Activated naive CD4-positive, alpha-beta T cell treated with anti-CD3 and anti-CD28 coated beads, Interleukin-2, amount 10 ng/mL, durations not matched to agents 7 days and 5 days (primary cell): ENCODE measurements around the gene TMEM135.
"Not testable (repeated sequence)": the region's sequence is repeated elsewhere in the genome, so short reads cannot be mapped to it uniquely, and the experiment has no call there.

ENCODE experiments used
- CTCF ChIA-PET: fragments of 350-600 bp; sonication (Branson Sonifier 250); formaldehyde crosslinking; loops from one replicate; lab custom pipeline; 2021; ENCODE audit warnings: antibody characterized with exemption; lab: Charles Lee
- DNase-seq: peaks from one replicate; pipeline ENCODE4 v3.0.0-alpha.2; 2020
- H3K27ac Mint-ChIP-seq: one replicate; pipeline ENCODE4 v1.8.0; 2021; ENCODE audit warnings: mild to moderate bottlenecking, moderate library complexity, mixed read lengths
- H3K27me3 Mint-ChIP-seq: one replicate; pipeline ENCODE4 v1.8.0; 2021; ENCODE audit warnings: mild to moderate bottlenecking, mixed read lengths
- H3K36me3 Mint-ChIP-seq: one replicate; pipeline ENCODE4 v1.8.0; 2021; ENCODE audit warnings: mixed read lengths
- H3K4me1 Mint-ChIP-seq: one replicate; pipeline ENCODE4 v1.8.0; 2021; ENCODE audit warnings: mixed read lengths
- H3K4me3 Mint-ChIP-seq: one replicate; pipeline ENCODE4 v1.8.0; 2021; ENCODE audit warnings: mild to moderate bottlenecking, moderate library complexity, mixed read lengths
- H3K9me3 Mint-ChIP-seq: one replicate; pipeline ENCODE4 v1.8.0; 2021; ENCODE audit warnings: mixed read lengths

The TMEM135 gene

DNA sequence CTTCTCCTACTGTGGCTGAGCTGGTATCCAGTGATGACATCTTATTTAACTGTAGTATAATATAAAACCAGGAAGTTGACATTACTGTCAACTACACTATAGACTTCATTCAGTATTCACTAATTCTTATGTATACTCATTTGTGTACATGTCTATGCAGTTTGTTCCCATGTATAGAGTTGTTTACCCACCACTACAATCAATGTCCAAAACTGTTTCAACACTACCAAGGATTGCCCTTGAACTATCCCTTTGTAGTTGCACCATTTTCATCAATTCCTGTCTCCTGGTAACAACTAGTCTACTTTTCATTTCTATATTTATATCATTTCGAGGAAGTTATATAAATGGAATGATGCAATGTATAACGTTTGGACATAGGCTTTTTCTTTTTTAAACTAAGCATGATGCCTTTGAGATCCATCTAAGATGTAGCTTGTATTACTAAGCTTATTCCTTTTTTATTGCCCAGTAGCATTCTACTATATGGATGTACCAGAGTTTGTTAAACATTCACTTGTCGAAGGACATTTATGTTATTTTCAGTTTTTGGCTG lies 39.2 kb downstream of the TMEM135 start:
- CTCF ChIA-PET: no interaction called here
- Mint-ChIP-seq H3K27ac (no peak overlapping the region), H3K4me3 (no peak overlapping the region), H3K27me3 (no peaks in the 10 kb centered on the region), H3K4me1 (peaks cover 15% of the 10 kb centered on the region), H3K9me3 (no peaks in the 10 kb centered on the region), H3K36me3 (peaks cover 38% of the 10 kb centered on the region)
- DNase-seq: no peak

DNA sequence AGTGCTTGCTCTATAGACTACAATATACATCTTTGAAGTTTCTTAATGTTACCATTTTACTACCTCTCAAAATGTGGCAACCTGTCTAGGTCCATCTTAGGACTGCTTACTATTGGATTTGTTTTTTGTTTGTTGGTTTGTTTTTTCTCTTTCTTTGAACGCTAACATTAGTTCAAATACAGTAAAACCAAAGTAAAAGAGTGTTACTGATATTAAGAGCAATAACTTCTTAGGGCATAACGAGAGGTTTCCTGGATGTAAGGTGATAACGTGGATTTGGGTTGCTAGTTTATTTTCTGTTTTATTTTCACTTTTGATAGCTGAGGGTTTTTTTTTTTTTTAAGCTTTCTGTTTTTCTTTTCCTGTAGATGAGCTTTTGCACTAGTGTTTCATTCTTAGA lies 43.6 kb downstream of the TMEM135 start:
- peaks cover 38% of the 10 kb centered on the region for H3K36me3 Mint-ChIP-seq
- H3K27me3 Mint-ChIP-seq: no peaks in the 10 kb centered on the region
- peak overlapping the region; percentile 91 for H3K27ac Mint-ChIP-seq
- CTCF ChIA-PET: no interaction called here
- no peak for DNase-seq
- no peaks in the 10 kb centered on the region for H3K9me3 Mint-ChIP-seq
- peaks cover 32% of the 10 kb centered on the region for H3K4me1 Mint-ChIP-seq
- peak overlapping the region; percentile 65 for H3K4me3 Mint-ChIP-seq

DNA sequence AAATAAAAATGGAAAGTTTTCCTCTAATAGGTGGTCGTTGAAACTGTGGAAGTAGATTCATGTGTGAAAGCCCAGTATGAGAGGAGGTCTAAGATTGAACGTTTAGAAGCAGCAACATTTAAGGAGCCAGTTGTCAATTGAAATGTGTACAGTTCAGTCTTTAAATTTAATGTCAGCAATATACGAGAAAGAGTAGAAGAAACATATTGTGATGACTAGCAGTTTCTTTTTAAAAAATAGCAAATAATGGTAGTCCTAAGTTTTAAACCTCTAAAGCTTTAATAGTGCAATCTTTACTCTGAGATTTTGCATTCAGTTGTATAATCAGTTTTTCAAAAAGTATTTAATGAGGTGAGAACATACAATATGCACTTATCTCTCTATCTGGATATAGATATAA lies 44.9 kb downstream of the TMEM135 start:
- peak overlapping the region; percentile 37 for H3K27ac Mint-ChIP-seq
- H3K27me3 Mint-ChIP-seq: no peaks in the 10 kb centered on the region

DNA sequence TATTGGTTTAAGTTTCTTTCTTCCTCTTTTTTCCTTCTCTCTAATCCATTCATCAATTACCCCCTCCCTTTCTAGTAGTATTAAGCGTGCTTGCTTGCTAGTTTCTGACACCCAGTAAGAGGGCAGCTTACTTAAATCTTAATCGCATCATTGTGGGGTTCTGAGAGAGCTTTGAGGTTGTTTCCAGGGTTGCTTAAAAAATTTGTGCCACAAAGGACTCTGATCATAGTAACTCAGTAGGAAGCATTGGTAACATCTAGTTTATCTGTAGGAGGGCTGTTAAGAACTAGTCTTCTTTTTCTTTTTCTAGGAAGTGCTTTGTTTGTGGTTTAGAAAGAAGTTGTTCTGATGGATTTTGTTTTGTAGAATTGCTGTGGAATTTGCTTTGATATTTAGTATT lies 45.3 kb downstream of the TMEM135 start:
- no peak overlapping the region for H3K4me3 Mint-ChIP-seq
- no peaks in the 10 kb centered on the region for H3K27me3 Mint-ChIP-seq
- peaks cover 32% of the 10 kb centered on the region for H3K4me1 Mint-ChIP-seq
- CTCF ChIA-PET: interaction anchor here (1.0 kb wide), 1 partner anchor 26 kb away, joined by 3 read pairs; no protein-coding TSS in a partner anchor
- no peak overlapping the region for H3K27ac Mint-ChIP-seq
- no peaks in the 10 kb centered on the region for H3K9me3 Mint-ChIP-seq
- DNase-seq: no peak
- H3K36me3 Mint-ChIP-seq: peaks cover 40% of the 10 kb centered on the region

More for the DNA sequence above, 44.9 kb downstream of the TMEM135 start:
- CTCF ChIA-PET: interaction anchor here (0.6 to 1.0 kb wide), 2 partner anchors 27 to 123 kb away, joined by 3 read pairs; no protein-coding TSS in a partner anchor
- Mint-ChIP-seq H3K9me3 (no peaks in the 10 kb centered on the region), H3K36me3 (peaks cover 40% of the 10 kb centered on the region), H3K4me3 (no peak overlapping the region), H3K4me1 (peaks cover 32% of the 10 kb centered on the region)
- DNase-seq: no peak

DNA sequence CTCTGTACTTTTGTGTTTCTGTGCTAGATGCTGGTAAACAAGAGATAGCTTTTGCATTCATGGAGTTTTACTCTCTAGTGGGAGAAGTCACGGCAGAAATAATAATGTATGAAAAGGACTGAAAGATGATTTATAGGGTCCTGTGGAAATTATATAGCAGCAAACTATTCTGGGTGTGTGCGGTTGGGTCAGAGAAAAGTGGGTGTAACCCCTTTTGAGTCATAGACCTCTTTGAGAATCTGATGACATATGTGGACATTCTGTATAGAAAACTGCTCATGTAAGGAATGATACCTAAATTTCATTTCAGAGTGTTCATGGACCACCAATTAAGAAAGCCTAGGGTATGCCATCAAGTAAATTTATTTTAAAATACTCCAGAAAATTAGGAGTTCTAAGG lies 54.4 kb downstream of the TMEM135 start:
- DNase-seq: no peak
- CTCF ChIA-PET: no interaction called here
- Mint-ChIP-seq H3K27me3 (no peaks in the 10 kb centered on the region), H3K4me3 (no peak overlapping the region), H3K4me1 (no peaks in the 10 kb centered on the region), H3K9me3 (peaks cover 7% of the 10 kb centered on the region), H3K27ac (no peak overlapping the region), H3K36me3 (peaks cover 45% of the 10 kb centered on the region)

DNA sequence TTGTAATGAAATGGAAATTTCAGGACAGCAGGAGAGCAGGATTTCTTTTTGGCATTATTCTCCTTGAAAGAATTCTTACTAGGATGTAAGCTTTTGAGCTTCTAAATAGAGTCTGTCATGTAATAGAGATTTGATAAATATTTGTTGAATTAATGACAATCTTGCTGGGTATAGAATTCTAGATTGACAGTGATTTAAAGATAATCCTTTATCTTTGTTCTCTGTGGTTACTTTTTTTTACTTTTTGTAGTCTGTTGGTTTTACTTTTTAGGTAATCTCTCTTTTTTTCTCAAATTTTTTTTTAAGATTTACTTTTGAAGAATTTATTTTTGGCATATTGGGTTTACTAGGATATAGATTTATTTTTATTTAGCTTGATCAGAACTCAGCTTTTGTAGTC lies 54.8 kb downstream of the TMEM135 start:
- H3K27ac Mint-ChIP-seq: no peak overlapping the region
- H3K9me3 Mint-ChIP-seq: peaks cover 7% of the 10 kb centered on the region
- no peaks in the 10 kb centered on the region for H3K27me3 Mint-ChIP-seq
- H3K36me3 Mint-ChIP-seq: peaks cover 43% of the 10 kb centered on the region
- CTCF ChIA-PET: no interaction called here
- H3K4me3 Mint-ChIP-seq: no peak overlapping the region
- no peak for DNase-seq
- H3K4me1 Mint-ChIP-seq: peaks cover 2% of the 10 kb centered on the region

DNA sequence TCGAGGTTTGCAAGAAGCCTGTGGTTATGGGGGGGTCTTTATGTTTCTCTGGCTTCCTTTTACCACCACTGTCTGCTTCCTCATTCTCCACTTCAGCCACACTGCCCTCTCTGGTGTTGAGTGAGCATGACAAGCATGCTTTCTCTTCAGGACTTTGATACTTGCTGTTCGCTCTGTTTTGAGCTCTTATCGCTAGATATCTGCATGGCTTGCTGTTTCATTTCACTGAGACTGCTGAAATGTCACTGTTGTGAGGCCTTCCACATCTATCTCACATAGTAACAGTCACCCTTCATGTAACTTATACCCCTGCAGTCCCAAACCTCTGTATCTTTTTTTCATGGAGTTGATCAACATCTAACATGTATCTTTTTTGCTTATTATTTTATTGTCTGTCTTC lies 59.8 kb downstream of the TMEM135 start:
- H3K27ac Mint-ChIP-seq: no peak overlapping the region
- peaks cover 4% of the 10 kb centered on the region for H3K4me1 Mint-ChIP-seq
- H3K4me3 Mint-ChIP-seq: no peak overlapping the region
- no peaks in the 10 kb centered on the region for H3K27me3 Mint-ChIP-seq
- peaks cover 32% of the 10 kb centered on the region for H3K36me3 Mint-ChIP-seq
- H3K9me3 Mint-ChIP-seq: peaks cover 2% of the 10 kb centered on the region
- peak; percentile 41 for DNase-seq
- CTCF ChIA-PET: interaction anchor here (0.6 to 1.7 kb wide), 6 partner anchors 9 to 117 kb away, joined by 3 to 10 read pairs (median 5); no protein-coding TSS in a partner anchor

DNA sequence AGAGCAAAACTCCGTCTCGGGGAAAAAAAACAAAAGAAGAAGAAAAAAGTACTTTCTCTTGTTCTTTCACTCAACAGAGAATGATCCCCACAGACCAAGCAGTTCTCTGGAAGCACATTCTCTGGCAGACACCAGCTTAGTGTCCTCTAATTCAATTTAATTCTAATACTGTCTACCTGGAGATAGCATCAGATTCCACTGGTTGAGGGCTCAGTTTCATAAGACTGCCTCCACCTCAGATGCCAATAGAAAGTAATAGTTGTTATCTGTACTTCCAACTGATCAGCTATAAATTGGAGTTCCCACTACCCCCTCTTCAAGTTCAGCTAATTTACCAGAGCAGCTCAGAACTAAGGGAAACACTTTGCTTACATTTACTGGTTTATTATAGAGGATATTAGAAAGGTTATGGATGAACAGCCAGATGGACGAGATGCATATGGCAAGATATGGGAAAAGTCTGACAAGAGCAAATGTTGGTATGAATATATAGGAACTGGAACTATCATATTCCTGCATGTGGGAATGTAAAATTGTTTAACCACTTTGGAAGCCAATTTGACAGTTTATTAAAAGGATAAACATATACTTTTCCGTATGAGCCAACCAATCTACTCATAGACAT lies 64.3 kb downstream of the TMEM135 start:
- H3K9me3 Mint-ChIP-seq: peaks cover 5% of the 10 kb centered on the region
- no peak overlapping the region for H3K27ac Mint-ChIP-seq
- H3K36me3 Mint-ChIP-seq: peaks cover 26% of the 10 kb centered on the region
- peaks cover 4% of the 10 kb centered on the region for H3K4me1 Mint-ChIP-seq
- no peak overlapping the region for H3K4me3 Mint-ChIP-seq
- no peak for DNase-seq
- no peaks in the 10 kb centered on the region for H3K27me3 Mint-ChIP-seq
- CTCF ChIA-PET: no interaction called here

DNA sequence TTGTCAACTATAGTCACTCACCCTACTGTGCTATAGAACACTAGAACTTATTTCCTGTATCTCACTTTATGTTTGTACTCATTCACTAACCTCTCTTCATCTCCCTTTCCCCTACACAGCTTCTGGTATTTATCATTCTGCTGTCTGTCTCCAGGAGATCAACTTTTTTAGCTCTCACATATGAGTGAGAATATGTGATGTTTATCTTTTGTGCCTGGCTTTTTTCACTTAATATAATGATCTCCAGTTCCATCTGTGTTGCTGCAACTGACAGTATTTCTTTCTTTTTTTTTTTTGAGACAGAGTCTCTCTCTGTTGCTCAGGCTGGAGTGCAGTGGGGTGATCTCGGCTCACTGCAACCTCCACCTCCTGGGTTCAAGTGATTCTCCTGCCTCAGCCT lies 68.1 kb downstream of the TMEM135 start:
- H3K4me3 Mint-ChIP-seq, H3K9me3 Mint-ChIP-seq, CTCF ChIA-PET, H3K27ac Mint-ChIP-seq, H3K27me3 Mint-ChIP-seq, H3K4me1 Mint-ChIP-seq, DNase-seq: not testable (repeated sequence)
- H3K36me3 Mint-ChIP-seq: peaks cover 34% of the 10 kb centered on the region

DNA sequence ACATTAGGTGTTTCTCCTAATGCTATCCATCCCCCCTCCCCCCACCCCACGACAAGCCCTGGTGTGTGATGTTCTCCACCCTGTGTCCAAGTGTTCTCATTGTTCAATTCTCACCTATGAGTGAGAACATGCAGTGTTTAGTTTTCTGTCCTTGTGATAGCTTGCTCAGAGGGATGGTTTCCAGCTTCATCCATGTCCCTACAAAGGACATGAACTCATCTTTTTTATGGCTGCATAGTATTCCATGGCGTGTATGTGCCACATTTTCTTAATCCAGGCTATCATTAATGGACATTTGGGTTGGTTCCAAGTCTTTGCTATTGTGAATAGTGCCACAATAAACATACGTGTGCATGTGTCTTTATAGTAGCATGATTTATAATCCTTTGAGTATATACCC lies 69.6 kb downstream of the TMEM135 start:
- H3K9me3 Mint-ChIP-seq, CTCF ChIA-PET, H3K4me1 Mint-ChIP-seq, DNase-seq, H3K27ac Mint-ChIP-seq, H3K4me3 Mint-ChIP-seq, H3K27me3 Mint-ChIP-seq: not testable (repeated sequence)
- H3K36me3 Mint-ChIP-seq: peaks cover 34% of the 10 kb centered on the region

DNA sequence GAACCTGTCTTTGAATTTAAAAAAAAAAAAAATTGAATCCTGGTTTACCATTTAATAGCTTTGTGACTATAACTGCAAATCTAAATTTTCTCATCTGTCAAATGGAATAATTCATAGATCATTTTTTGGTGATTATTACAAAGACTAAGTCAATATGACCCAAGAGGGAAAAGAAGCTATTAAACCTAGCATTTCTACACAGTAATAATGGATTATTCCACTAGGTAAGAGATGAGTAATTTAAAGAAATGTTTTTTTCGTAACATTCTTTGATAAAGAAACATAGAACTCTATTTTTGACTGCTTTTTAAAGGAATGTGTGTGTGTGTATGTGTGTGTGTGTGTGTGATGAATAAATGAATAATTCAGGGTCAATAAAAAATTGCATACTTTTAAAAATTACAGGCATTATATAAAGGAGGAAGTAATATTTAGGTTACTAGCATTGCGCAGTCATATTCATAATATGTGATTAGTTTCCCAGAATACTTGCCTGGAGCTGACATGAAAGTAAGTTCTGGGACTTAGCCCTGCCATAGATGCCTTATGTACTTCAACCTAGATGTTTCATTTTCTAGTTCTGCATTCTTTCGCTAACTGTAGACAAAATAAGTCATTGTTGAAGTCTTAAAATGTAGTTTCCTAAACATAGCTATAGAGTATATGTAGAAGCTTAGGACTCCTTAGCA lies 72.9 kb downstream of the TMEM135 start:
- Mint-ChIP-seq H3K9me3 (peaks cover 5% of the 10 kb centered on the region), H3K36me3 (peaks cover 24% of the 10 kb centered on the region), H3K27ac (no peak overlapping the region), H3K4me3 (no peak overlapping the region), H3K4me1 (no peaks in the 10 kb centered on the region), H3K27me3 (no peaks in the 10 kb centered on the region)
- CTCF ChIA-PET: interaction anchor here (2.4 kb wide), 1 partner anchor 13 kb away, joined by 10 read pairs; no protein-coding TSS in a partner anchor
- DNase-seq: no peak

DNA sequence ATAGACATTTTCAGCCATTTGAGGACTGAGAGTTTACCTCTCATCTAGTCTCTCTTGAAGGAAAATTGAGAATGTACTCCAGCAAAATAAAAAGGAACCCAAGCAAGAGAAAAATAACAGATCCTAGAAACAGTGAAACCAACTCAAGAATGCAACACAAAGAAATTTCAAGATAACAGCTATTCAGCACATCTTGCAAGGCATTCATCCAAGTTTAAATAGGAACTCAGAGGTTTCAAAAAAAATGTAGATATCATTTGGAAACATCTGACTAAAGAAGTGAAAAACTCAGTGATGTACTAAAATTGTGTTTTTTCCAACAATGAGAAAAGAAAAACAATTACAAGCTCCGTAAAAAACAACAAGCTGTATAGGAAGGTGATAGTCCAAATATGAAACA lies 76.4 kb downstream of the TMEM135 start:
- H3K27me3 Mint-ChIP-seq: no peaks in the 10 kb centered on the region
- no peaks in the 10 kb centered on the region for H3K36me3 Mint-ChIP-seq
- CTCF ChIA-PET: no interaction called here
- no peaks in the 10 kb centered on the region for H3K9me3 Mint-ChIP-seq
- DNase-seq: no peak
- no peaks in the 10 kb centered on the region for H3K4me1 Mint-ChIP-seq
- H3K4me3 Mint-ChIP-seq: no peak overlapping the region
- H3K27ac Mint-ChIP-seq: no peak overlapping the region

DNA sequence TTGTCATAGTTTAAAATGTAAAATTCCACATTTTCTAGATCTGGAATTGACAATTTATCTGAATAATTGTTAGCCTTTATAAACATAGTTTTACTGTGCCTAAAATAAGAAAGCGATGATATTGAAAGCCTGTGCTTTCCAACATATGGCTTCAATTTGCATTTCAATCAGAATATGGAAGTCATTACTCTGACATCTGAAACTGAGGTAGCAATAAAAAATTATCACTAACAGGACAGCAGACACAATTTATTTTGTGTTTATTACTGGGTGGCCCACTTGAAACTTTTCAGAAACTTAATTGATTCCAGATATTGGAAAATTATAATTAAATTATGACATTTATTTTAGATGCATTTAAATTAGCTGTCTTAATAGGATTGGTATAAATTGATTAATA lies 78.5 kb downstream of the TMEM135 start:
- H3K36me3 Mint-ChIP-seq: no peaks in the 10 kb centered on the region

DNA sequence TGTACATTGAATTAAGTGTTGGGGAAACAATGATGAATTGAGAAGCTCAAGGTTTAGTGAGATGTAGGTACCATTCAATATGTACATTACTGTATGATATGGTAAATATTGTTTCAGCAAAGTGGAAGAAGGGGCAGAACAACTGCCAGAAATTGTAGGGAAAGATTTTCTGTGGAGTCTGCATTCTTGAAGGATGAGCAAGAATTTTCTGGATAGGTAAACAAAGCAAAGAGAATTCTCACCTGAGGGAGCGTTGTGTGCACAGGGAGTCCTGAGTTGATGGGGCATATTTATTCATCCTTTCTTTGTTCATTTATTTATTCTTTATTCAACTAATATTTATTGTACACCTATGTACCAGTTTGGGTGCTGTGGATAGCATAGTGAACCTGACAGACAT lies 83.2 kb downstream of the TMEM135 start:
- H3K9me3 Mint-ChIP-seq: no peaks in the 10 kb centered on the region
- H3K27ac Mint-ChIP-seq: no peak overlapping the region
- no peak overlapping the region for H3K4me3 Mint-ChIP-seq
- CTCF ChIA-PET: no interaction called here
- H3K4me1 Mint-ChIP-seq: no peaks in the 10 kb centered on the region
- no peaks in the 10 kb centered on the region for H3K27me3 Mint-ChIP-seq
- no peak for DNase-seq
- no peaks in the 10 kb centered on the region for H3K36me3 Mint-ChIP-seq

More for the DNA sequence above, 78.5 kb downstream of the TMEM135 start:
- no peaks in the 10 kb centered on the region for H3K27me3 Mint-ChIP-seq
- no peaks in the 10 kb centered on the region for H3K9me3 Mint-ChIP-seq
- H3K27ac Mint-ChIP-seq: no peak overlapping the region
- no peak overlapping the region for H3K4me3 Mint-ChIP-seq
- CTCF ChIA-PET: no interaction called here
- DNase-seq: no peak
- no peaks in the 10 kb centered on the region for H3K4me1 Mint-ChIP-seq

DNA sequence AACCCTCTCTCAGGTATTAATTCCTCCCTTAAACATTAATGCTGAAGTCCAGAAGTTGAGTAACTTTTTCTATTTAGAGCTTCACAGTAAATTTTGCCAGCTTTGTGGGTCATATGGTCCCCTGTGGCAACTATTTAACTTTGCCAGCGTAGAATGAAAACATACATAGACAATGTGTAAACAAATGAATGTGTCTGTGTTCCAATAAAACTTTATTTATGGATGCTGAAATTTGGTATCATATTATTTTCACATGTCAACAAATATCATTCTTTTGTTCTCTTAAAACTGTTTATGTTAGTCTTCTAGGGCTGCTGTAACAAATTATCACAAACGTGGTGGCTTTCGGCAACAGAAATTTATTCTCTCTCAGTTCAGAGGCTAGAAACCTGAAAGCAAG lies 85.1 kb downstream of the TMEM135 start:
- no peak overlapping the region for H3K4me3 Mint-ChIP-seq
- no peaks in the 10 kb centered on the region for H3K36me3 Mint-ChIP-seq
- no peaks in the 10 kb centered on the region for H3K4me1 Mint-ChIP-seq
- no peaks in the 10 kb centered on the region for H3K9me3 Mint-ChIP-seq
- no peaks in the 10 kb centered on the region for H3K27me3 Mint-ChIP-seq
- CTCF ChIA-PET: no interaction called here
- H3K27ac Mint-ChIP-seq: no peak overlapping the region
- DNase-seq: no peak
